ENCODE measurements around the gene BRINP1.

BRINP1 gene

GRCh38 chr9:119400606-119401005, 31.4 kb upstream of the BRINP1 start:
- no peak for TF ChIP-seq CTCF (IDR thresholded peaks at IDR 0.05)
- Histone ChIP-seq H3K9me3 (no peaks in the 10 kb centered on the region), H3K27me3 (no peaks in the 10 kb centered on the region), H3K36me3 (no peaks in the 10 kb centered on the region), H3K4me3 (ENCODE audit: low read depth in 1 of 2, low read length in 1 of 2) (no peak overlapping the region), H3K27ac (no peak overlapping the region), H3K4me1 (ENCODE audit: control insufficient read depth in 1 of 2, insufficient read depth in 1 of 2, low read depth in 1 of 2, low read length in 1 of 2) (no peaks in the 10 kb centered on the region)

- no peaks in the 10 kb centered on the region for H3K4me1 ChIP-seq (ENCODE audit: control insufficient read depth in 1 of 2, insufficient read depth in 1 of 2, low read depth in 1 of 2, low read length in 1 of 2)
- H3K36me3 ChIP-seq = no peaks in the 10 kb centered on the region
- TF ChIP-seq CTCF (IDR thresholded peaks at IDR 0.05) = no peak
- H3K27ac ChIP-seq = no peak overlapping the region
- H3K9me3 ChIP-seq = no peaks in the 10 kb centered on the region
- no peaks in the 10 kb centered on the region for H3K27me3 ChIP-seq
- H3K4me3 ChIP-seq (ENCODE audit: low read depth in 1 of 2, low read length in 1 of 2) = no peak overlapping the region
Measured at GRCh38 chr9:119398350-119398749, 29.1 kb upstream of the BRINP1 start.

- TF ChIP-seq CTCF (IDR thresholded peaks at IDR 0.05) = no peak
- no peaks in the 10 kb centered on the region for H3K9me3 ChIP-seq
- H3K27me3 ChIP-seq = no peaks in the 10 kb centered on the region
- no peaks in the 10 kb centered on the region for H3K36me3 ChIP-seq
- H3K27ac ChIP-seq = no peak overlapping the region
- H3K4me1 ChIP-seq (ENCODE audit: control insufficient read depth in 1 of 2, insufficient read depth in 1 of 2, low read depth in 1 of 2, low read length in 1 of 2) = no peaks in the 10 kb centered on the region
- no peak overlapping the region for H3K4me3 ChIP-seq (ENCODE audit: low read depth in 1 of 2, low read length in 1 of 2)
Measured at GRCh38 chr9:119391878-119392277, 22.6 kb upstream of the BRINP1 start.

- Histone ChIP-seq H3K4me3 (ENCODE audit: low read depth in 1 of 2, low read length in 1 of 2) (no peak overlapping the region), H3K36me3 (no peaks in the 10 kb centered on the region), H3K9me3 (no peaks in the 10 kb centered on the region), H3K27me3 (peaks cover 10% of the 10 kb centered on the region), H3K27ac (no peak overlapping the region), H3K4me1 (ENCODE audit: control insufficient read depth in 1 of 2, insufficient read depth in 1 of 2, low read depth in 1 of 2, low read length in 1 of 2) (no peaks in the 10 kb centered on the region)
- no peak for TF ChIP-seq CTCF (IDR thresholded peaks at IDR 0.05)
Measured at GRCh38 chr9:119375892-119376291, 6.7 kb upstream of the BRINP1 start.

GRCh38 chr9:119372951-119373350, 3.7 kb upstream of the BRINP1 start:
- H3K36me3 ChIP-seq = no peaks in the 10 kb centered on the region
- no peak for TF ChIP-seq CTCF (IDR thresholded peaks at IDR 0.05)
- peaks cover 40% of the 10 kb centered on the region for H3K27me3 ChIP-seq
- H3K9me3 ChIP-seq = no peaks in the 10 kb centered on the region
- H3K4me1 ChIP-seq (ENCODE audit: control insufficient read depth in 1 of 2, insufficient read depth in 1 of 2, low read depth in 1 of 2, low read length in 1 of 2) = no peaks in the 10 kb centered on the region
- H3K4me3 ChIP-seq (ENCODE audit: low read depth in 1 of 2, low read length in 1 of 2) = no peak overlapping the region
- no peak overlapping the region for H3K27ac ChIP-seq

- Histone ChIP-seq H3K27me3 (peaks cover 61% of the 10 kb centered on the region), H3K27ac (no peak overlapping the region), H3K9me3 (no peaks in the 10 kb centered on the region), H3K4me1 (ENCODE audit: control insufficient read depth in 1 of 2, insufficient read depth in 1 of 2, low read depth in 1 of 2, low read length in 1 of 2) (no peaks in the 10 kb centered on the region), H3K4me3 (ENCODE audit: low read depth in 1 of 2, low read length in 1 of 2) (no peak overlapping the region), H3K36me3 (no peaks in the 10 kb centered on the region)
- TF ChIP-seq CTCF (IDR thresholded peaks at IDR 0.05) = no peak
Measured at GRCh38 chr9:119370816-119371215, 1.6 kb upstream of the BRINP1 start.
